DND-41 (cell line): ENCODE results near the gene RACK1.
"Not testable (repeated sequence)": the region's sequence is repeated elsewhere in the genome, so short reads cannot be mapped to it uniquely, and the experiment has no call there.

Source experiments
- EZH2 ChIP-seq: IDR thresholded peaks from 3 replicates; pipeline ENCODE4 v1.6.1; 2012; ENCODE audit warnings: borderline replicate concordance, low read depth, mild to moderate bottlenecking, moderate library complexity, low read length, inconsistent platforms; ENCODE audit not compliant: severe bottlenecking
- TF ChIP-seq, protein P1 (sequence below): IDR thresholded peaks from 2 replicates; pipeline ENCODE4 v1.5.1; 2012; ENCODE audit warnings: borderline replicate concordance, low read length, moderate library complexity, mild to moderate bottlenecking; ENCODE audit not compliant: poor library complexity, severe bottlenecking; ENCODE audit errors: extremely low read depth

- not testable (repeated sequence) for TF ChIP-seq EZH2
- TF ChIP-seq, protein P1, sequence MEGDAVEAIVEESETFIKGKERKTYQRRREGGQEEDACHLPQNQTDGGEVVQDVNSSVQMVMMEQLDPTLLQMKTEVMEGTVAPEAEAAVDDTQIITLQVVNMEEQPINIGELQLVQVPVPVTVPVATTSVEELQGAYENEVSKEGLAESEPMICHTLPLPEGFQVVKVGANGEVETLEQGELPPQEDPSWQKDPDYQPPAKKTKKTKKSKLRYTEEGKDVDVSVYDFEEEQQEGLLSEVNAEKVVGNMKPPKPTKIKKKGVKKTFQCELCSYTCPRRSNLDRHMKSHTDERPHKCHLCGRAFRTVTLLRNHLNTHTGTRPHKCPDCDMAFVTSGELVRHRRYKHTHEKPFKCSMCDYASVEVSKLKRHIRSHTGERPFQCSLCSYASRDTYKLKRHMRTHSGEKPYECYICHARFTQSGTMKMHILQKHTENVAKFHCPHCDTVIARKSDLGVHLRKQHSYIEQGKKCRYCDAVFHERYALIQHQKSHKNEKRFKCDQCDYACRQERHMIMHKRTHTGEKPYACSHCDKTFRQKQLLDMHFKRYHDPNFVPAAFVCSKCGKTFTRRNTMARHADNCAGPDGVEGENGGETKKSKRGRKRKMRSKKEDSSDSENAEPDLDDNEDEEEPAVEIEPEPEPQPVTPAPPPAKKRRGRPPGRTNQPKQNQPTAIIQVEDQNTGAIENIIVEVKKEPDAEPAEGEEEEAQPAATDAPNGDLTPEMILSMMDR, result not testable (repeated sequence)
Observed at GRCh38 chr5:181273433-181273744, 29.7 kb upstream of the RACK1 start.
